HG02981 (cell line): Measurements from ENCODE around the gene WDR74.

ENCODE experiments used
- ATAC-seq: cut with Tn5 transposase; IDR thresholded peaks from one replicate; pipeline ENCODE4 v1.9.1; 2021; ENCODE audit warnings: mild to moderate bottlenecking, moderate library complexity; ENCODE audit not compliant: unreplicated experiment

WDR74 gene

DNA sequence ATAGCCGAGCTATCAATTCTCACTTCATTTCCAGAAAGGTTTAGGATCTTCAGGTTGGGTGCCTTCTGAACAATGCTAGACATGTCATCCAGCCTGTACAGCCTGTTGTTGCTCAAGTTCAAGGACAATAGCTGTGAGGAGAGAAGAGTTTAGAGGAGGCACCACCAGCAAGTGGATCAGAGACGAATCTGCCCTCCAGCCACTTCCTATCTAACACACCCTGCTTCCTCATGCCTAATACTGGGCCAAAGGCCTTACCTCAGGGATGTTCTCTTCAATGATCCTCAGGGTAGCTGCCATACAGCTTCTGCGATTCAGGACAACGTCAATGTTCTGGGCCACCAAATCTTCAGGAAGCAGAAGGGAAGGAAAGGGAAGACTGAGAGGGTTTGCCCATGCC, 38.3 kb downstream of the WDR74 start:
- no peak for ATAC-seq

DNA sequence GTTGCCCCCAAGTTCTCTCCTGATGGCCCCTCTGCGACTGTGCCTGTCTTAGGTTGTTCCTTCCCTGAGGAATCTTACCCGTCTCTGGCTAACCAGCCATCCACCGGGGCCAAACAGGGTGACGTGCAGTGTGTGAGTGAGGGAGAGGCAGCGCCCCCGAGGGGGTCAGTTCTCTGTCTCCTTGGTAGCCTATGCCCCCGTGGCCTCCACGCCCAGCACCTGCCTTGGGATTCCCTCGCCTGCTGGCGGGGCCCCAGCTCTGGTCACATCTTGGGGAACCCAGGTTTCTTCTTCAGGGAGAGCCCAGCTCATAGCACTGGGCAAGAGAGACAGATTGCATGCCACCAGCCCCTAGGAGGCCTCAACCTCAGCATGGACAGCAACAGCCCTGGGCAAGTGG, 39.9 kb downstream of the WDR74 start:
- no peak for ATAC-seq

DNA sequence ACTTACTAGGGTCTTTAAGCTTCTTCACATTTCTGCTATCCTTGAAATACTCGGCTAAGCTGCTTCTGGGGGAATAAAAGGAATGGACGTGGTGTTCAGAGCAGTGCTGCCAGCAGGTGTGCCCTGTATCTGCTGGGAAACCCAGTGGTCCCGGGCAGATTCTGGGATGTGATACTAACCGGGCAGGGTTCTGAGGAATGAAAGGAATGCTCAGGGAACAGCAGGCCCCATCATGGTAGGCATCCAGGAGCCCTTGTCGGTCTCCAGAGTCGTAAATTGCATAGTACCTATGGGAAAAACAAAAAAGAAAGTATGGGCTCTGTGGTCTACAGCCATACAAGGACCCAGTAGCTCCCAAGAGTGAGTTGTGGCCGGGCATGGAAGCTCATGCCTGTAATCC, 43.1 kb downstream of the WDR74 start:
- no peak for ATAC-seq

DNA sequence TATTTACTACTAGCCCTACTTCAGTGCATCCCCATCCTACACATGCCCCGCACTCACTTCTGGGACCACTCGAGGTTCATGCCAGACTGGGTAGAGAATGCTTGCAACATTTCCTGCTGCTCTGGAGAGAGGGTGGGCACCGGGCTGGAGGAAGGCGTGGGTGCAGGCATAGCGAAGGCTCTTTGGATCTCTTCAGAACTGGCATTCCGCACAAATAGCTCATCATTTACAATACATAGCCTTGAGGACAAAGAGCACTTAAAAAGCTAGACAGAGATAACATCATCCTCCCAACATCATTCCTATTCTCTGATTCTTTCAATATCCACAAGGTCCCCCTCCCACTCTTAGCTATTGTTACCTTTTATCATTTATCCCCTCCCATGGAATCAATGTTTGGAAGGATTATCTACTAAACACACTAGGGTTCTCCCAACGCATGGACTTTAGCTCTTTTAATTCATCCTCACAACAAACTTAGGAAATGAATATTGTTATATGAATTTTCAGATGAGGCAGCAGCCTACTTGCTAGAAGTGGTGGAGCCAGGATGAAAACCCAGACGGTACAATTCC, 45.1 kb downstream of the WDR74 start:
- no peak for ATAC-seq

DNA sequence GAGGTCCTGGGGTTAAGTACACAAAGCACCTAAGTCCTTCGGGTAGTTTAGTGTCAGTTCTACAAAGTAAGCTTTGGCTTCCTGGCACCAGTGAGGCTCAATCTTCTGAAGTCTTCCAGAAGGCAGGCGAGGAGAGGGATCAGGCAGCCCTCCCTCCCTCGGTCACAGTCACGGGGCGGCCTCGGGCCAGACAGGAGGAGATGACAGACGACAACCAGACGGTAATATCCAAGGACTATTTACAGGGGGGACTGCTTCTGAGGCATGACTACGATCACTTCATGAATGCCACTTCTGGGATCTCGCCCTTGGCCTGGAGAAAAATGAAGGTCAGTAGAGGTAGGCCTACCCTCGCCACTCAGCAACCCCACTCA, 47.2 kb downstream of the WDR74 start:
- ATAC-seq, result no peak

DNA sequence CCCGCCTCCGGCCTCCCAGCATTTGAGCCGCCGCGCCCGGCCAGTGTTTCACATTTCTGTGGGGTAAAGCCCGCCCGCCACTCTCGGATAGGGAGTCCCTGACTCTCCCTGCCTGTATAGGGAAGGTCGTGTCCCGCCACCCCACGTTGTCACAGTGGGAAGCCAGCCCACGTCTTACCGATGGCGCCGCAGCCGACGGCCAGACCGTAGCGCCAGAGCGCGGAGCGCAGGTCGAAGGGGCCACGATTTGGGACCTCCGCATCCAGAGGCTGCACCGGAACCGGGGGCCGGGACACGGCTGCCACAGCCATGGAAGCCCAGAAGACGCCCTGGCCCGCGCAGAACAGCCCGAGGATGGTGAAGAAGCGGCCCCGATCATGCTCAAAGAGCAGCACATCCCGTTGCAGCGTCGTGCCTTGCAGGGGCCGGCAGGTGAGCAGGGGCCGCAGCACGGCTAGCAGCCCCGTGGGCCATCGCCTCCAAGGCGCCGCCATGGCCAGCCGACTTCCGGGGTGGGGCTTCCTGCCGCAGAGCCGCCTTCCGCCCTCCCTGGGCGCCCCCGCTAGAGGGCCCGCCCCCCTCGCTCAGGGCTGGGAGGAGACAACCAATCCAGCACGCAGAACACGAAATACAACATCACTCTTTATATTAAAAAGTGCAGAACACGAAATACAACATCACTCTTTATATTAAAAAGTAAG, 47.7 kb downstream of the WDR74 start, which contains the start of gene TMEM223:
TMEM223 (minus strand) TSS at position 506 of the 701 bp plus-strand sequence; CDS start at position 494, 12 bp downstream.
- peak; percentile 71 for ATAC-seq

DNA sequence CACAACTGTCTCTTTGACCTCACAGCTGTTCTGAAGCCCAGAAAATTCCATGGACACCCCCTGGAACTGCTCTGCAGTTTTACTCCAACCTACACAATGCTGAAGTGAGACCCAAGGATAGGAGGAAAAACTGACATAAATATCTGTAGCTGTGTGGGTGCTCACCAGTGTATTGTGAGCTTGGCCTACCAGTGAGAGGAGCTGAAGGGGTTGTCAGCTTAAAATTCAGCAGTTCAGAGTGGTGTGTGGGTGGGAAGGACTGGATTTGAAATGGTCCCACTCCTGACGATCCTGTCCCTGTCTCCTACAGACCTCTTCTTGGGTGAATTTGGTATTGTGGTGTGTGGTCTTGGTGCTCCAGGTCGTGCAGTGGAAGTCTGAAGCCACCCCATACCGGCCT, 49.8 kb downstream of the WDR74 start:
- ATAC-seq, result no peak

DNA sequence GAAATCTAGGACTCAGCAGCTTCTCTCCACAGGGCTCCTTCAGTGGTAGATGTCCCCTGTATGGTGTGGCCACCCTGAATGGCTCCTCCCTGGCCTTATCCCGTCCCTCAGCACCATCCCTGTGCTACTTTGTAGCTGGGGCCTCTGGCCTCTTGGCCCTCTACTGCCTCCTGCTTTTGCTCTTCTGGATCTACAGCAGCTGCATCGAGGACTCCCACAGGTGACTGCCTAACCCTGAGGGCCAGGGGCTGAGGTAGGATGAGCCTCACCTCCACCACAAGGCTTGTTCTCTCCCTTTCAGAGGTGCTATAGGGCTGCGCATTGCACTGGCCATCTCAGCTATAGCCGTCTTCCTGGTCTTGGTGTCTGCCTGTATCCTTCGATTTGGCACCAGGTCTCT, 50.4 kb downstream of the WDR74 start:
- ATAC-seq, result no peak

DNA sequence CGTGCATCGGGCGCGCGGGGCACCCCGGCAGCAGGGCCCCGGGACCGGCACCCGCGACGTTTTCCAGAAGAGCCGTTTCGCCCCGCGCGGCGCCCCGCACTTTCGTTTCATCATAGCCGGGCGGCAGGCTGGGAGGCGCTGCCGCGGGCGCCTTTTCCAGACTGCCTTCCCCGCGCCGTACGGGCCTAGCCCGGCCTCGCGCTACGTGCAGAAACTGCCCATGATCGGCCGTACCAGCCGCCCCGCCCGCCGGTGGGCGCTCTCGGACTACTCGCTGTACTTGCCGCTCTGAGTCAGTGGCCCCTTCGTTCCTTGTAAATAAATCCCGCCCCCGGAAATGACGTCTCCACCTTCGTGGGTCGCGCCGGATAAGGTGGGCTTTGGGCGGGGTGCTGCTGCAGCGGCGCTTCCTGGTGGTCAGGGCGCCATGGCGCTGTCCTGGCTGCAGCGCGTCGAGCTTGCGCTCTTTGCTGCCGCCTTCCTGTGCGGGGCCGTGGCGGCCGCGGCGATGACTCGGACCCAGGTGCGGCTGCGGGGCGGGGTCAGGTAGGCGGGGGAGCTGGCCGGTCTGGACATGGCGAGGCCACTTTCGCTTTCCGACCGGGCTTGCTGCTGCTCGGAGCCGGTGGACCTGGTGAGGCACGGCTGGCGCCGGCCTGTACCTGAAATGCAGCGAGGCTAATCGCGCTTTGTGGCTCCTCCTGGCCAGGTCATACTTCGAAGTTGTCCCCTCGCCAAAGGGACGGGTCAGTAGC, 52.2 kb downstream of the WDR74 start, which contains the start of gene TMEM179B:
TMEM179B (plus strand) TSS at position 398 of the 755 bp plus-strand sequence; CDS start at position 428, 30 bp downstream.
- peak; percentile 75 for ATAC-seq

DNA sequence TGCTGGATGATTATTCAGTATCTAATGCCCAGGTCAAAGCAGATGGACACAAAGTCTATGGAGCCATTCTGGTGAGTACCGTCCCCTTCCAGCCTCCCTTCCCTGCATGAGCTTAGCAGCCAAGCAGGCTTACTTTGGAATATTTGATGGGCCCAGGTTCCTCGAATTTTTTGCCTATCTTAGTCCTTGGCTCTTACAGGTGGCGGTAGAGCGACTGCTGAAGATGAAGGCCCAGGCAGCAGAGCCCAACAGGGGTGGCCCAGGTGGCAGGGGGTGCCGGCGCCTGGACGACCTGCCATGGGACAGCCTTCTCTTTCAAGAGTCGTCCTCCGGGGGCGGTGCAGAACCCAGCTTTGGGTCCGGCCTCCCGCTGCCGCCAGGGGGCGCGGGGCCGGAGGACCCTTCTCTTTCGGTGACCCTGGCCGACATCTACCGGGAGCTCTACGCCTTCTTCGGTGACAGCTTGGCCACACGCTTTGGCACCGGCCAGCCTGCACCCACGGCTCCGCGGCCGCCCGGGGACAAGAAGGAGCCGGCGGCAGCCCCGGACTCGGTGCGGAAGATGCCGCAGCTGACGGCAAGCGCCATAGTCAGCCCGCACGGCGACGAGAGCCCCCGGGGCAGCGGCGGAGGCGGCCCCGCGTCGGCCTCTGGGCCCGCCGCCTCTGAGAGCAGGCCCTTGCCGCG, 52.9 kb downstream of the WDR74 start:
- ATAC-seq, result peak; percentile 60
